Measurements from ENCODE around the gene ZBTB2.

GRCh38 chr6:151325075-151326050 lies 66.0 kb downstream of the ZBTB2 start:
- TF ChIP-seq CTCF (IDR thresholded peaks at IDR 0.05) (no peak), POLR2A (IDR thresholded peaks at IDR 0.05) (no peak)

Data from body of pancreas (tissue), 4 donors.